ENCODE results near the gene WDR89.
"Not testable (repeated sequence)": the region's sequence is repeated elsewhere in the genome, so short reads cannot be mapped to it uniquely, and the experiment has no call there.

The WDR89 gene

DNA sequence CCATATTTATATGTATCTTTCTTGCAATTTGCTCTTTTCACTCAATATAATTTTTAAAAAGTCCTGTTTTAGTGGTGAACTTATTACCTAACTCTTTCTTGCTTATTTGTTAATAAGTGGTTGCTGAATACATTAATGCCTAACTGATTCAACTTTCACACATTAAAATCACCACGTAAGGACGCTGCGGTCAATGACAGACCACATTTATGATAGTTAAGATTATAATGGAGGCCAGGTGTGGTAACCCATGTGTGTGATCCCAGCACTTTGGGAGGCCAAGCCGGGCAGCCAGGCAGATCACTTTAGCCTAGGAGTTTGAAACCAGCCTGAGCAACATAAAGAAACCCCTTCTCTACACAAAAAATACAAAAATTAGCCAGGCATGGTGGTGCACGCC lies 37.0 kb downstream of the WDR89 start:
- Histone ChIP-seq H3K4me3 (no peak overlapping the region), H3K27ac (no peak overlapping the region)

DNA sequence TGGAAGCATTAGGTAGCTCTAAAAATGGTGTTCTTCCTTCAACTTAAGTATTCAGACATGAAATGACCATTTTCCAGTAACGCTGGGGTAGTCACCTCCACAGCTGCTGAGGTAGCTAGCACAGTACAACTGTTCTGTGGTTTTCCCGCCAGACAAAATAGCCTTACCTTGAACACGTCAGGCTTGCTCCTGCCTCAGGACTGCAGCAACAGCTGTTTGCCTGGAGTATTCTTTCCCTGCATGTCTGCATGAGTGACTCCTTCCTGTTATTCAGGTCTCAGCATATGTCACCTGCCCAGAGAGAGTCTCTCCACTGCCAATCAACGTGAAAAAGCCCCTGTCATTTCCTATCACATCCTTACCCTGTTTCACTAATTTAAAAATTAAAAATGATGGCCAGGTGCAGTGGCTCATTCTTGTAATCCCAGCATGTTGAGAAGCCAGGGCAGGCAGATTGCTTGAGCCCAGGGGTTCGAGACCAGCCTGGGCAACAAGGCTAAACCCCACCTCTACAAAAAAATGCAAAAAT lies 37.9 kb downstream of the WDR89 start:
- no peak overlapping the region for H3K27ac ChIP-seq
- H3K4me3 ChIP-seq: no peak overlapping the region

DNA sequence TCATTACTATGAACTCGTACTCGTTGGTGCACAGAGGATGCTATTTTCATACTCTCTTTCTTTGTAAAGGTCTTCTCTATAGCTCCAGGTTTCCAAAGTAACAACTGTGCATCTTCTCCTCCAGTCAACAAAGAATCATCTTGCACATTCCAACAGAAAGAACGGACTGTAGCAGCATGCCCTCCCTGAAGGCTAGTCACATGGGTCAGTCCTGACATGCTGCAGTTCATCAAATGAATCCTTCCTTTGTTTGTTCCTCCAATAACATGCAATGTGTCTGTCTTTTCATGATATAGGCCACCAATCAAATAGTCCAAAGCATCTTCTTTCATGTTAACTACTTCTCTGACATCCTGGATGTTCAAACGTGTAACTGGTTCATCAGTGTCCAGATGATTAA lies 42.9 kb downstream of the WDR89 start:
- H3K4me3 ChIP-seq: no peak overlapping the region
- no peak overlapping the region for H3K27ac ChIP-seq

GRCh38 chr14:63596998-63597658 lies 44.5 kb downstream of the WDR89 start:
- no peak overlapping the region for H3K4me3 ChIP-seq
- no peak overlapping the region for H3K27ac ChIP-seq

- Histone ChIP-seq H3K4me3 (no peak overlapping the region), H3K27ac (no peak overlapping the region)
These were observed 47.0 kb downstream of the WDR89 start for GRCh38 chr14:63594455-63595372.

DNA sequence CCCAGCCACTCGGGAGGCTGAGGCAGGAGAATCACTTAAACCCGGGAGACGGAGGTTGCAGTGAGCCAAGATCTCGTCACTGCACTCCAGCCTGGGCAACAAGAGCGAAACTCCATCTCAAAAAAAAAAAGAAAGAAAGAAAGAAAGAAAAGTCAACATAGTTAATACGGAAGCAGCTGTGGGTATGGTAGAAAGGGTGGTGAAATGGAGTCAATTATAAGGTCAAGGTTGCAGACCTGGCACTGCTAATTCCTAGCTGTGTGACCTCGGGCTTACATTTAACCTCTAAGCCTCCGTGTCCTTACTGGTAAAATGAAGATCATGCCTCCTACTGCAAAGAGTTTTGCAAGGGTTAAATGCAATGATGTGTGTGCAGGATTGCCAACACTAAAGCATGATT lies 58.6 kb downstream of the WDR89 start:
- not testable (repeated sequence) for H3K27ac ChIP-seq, H3K4me3 ChIP-seq

- H3K4me3 ChIP-seq: no peak overlapping the region
These were observed 60.2 kb downstream of the WDR89 start for GRCh38 chr14:63581491-63581890.

GRCh38 chr14:63578300-63578699 lies 63.4 kb downstream of the WDR89 start:
- no peak overlapping the region for H3K4me3 ChIP-seq
- no peak overlapping the region for H3K27ac ChIP-seq

More at GRCh38 chr14:63581491-63581890, 60.2 kb downstream of the WDR89 start:
- H3K27ac ChIP-seq: no peak overlapping the region

DNA sequence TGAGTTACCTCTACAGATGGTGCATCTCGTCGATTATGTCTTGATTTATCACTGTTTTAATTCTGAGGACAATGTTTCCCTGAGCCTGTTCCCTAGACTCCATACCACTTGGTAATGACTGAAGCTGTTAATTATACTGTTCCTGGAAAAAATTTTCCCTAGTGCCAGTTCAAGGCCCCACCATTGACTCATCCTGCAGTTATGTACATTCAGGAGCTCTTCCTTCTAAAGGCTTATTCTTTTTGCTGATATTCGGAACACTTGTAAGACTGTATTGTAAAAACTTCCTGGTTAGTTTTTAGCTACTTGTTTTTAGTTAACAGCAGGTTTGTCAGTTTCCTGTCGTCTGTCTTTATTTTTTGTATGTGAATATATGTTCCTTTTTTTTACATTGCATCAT lies 68.1 kb downstream of the WDR89 start:
- H3K27ac ChIP-seq: no peak overlapping the region
- no peak overlapping the region for H3K4me3 ChIP-seq

DNA sequence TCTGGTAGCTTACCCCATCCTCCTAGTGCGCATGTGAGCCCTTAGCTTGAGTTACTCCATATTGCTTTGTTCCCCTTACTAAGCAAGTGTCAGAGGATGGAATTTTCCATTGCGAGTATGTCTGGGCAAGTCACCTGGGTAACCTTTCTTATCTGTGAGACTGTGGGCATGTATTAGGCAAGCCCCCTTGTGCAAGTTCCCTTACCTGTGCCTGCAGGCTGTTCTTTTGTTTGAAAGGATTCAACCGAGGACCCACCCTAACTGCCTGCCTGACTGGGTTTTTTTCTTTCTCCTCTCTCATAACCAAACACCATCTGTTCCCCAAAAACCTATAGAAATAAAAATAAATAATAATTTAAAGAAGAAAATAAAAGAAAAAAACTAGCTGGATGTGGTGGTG lies 76.2 kb downstream of the WDR89 start:
- H3K4me3 ChIP-seq: no peak overlapping the region
- no peak overlapping the region for H3K27ac ChIP-seq

DNA sequence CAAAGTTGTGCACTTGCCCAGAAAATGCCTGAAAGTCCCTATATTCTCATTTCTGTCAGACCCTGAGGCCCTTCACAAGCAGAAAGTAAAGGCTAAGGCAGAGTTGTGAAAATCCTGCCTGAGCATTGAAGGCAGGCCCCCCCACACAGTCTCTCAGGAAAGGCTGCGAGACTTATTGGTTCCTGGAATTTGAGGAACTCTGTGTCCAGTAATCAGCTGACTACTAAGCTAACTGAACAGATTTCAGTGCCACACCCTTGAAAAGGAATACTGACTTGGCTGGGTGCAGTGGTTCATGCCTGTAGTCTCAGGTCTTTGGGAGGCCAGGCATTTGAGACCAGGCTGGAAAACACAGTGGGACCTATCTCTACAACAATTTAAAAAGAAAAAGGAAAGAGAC lies 77.4 kb downstream of the WDR89 start:
- no peak overlapping the region for H3K4me3 ChIP-seq
- no peak overlapping the region for H3K27ac ChIP-seq

DNA sequence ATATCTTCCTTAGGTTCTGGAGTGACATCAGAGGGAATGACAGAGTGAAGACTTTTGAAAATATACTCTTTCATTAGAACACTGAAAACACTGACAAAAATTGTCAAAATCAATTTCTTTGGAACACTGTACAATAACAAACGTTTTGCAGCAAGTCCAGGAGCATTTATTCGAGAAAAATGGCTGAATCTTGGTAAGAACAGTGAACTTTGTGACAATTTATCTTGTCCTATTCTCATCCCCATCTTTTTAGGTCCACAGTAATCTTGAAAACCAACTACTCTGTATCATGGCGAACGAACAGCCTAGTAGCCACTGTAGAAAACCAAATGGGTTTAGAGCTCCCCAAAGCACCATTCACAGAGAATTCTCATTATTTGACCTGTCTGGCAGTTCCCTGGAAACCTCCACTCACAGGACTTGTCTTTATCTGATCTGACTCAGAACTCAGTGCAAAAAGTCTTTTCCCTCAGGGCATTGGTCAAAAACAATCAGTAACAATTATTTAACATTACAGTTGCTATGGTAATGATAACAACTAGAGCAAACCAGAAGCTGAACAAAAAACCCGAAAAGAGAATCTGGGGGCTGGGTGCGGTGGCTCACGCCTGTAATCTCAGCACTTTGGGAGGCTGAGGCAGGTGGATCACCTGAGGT lies 78.2 kb downstream of the WDR89 start:
- no peak overlapping the region for H3K27ac ChIP-seq

DNA sequence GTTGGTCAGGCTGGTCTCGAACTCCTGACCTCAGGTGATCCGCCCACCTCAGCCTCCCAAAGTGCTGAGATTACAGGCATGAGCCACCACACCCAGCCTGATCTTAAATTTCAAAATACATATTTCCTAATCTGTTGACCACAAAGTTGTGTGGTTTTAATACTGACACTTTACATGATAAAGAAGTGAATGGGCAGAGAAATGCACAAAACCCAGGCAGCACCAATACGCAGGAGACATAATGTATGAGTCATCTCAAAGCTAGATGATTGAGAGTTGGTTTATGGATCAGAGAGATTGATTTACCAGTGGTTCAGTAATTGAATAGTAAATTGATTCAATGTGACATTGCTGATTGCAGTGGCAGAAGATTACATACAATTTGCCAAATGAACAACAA lies 79.3 kb downstream of the WDR89 start:
- H3K27ac ChIP-seq: no peak overlapping the region
- no peak overlapping the region for H3K4me3 ChIP-seq

More for the DNA sequence above, 78.2 kb downstream of the WDR89 start:
- H3K4me3 ChIP-seq: no peak overlapping the region

GRCh38 chr14:63555572-63555971 lies 86.1 kb downstream of the WDR89 start:
- no peak overlapping the region for H3K27ac ChIP-seq

DNA sequence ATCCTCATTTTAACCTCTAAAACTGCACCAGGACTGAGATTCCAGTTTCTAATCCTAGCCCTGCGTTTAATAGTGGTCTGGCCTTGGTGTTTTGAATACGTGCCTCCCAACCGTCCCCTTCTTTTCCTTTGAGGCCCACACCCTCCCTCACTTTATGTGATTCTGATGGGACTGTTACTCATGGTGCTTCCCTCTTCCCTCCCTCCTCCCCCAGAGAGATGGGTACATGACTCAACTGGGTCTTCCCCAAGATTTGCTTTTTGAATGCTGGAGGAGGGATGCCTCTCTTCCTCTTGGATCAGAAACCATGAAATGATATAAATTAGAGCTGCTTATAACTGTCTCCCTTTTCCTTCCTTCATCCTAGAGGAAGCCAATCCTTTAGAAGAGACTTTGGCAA lies 90.3 kb downstream of the WDR89 start:
- Histone ChIP-seq H3K4me3 (no peak overlapping the region), H3K27ac (no peak overlapping the region)

More at GRCh38 chr14:63555572-63555971, 86.1 kb downstream of the WDR89 start:
- H3K4me3 ChIP-seq: no peak overlapping the region

DNA sequence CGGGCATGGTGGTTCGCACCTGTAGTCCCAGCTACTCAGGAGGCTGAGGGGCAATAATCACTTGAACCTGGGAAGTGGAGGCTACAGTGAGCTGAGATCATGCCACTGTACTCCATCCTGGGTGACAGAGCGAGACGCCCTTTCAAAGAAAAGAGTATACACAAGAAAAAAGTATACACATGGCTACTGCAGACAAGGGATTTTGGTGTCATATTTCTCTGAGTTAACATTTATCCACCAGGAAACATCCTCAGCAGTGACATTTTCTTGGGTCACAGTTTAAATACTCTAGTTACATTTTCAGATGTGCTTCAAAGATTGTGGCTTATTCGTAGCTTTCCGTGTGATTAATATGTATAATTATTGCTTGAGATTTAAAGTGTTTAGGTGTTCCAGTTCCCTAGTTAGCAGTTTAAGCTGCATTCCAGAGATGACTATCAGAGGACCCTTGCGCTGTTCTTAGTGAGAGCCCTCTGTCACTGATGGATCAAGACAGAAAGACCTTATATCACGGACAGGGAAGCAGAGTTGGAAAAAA lies 93.8 kb downstream of the WDR89 start:
- no peak overlapping the region for H3K4me3 ChIP-seq

More for the DNA sequence above, 93.8 kb downstream of the WDR89 start:
- no peak overlapping the region for H3K27ac ChIP-seq

Data from skin epidermis (tissue), 12 donors.